ELR (cell line): ENCODE data around the gene TMEM247.
"Not testable (repeated sequence)": the region's sequence is repeated elsewhere in the genome, so short reads cannot be mapped to it uniquely, and the experiment has no call there.

Source experiments
- DNase-seq: peaks from one replicate; pipeline ENCODE4 v3.0.0-alpha.2; 2015; ENCODE audit warnings: low read depth

The TMEM247 gene

DNA sequence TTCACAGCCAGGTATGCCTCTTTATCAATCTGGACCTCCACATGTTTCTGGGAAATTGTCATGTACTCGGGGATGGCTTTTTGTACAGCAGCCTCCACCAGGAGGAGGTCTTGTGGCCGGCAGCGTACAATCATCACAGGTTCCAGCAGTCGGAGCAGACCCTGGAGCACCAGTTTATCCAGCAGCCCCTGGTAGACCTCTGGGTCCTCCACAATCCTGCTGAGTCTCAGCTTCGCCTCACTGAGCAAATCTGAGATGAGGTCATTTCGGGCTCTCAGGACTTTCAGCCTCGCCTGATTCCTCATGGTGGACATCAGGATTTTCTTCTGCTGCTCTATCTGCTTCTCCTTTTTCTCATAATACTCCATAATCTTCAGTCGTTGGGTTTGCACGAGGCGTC lies 32.8 kb downstream of the TMEM247 start:
- no peak for DNase-seq

GRCh38 chr2:46514738-46515137 lies 35.4 kb downstream of the TMEM247 start:
- DNase-seq, result no peak

- DNase-seq, result no peak
Observed at GRCh38 chr2:46517485-46517884, 38.1 kb downstream of the TMEM247 start.

- DNase-seq, result no peak
Observed at GRCh38 chr2:46518861-46519260, 39.5 kb downstream of the TMEM247 start.

- no peak for DNase-seq
Observed at GRCh38 chr2:46519265-46519664, 39.9 kb downstream of the TMEM247 start.

DNA sequence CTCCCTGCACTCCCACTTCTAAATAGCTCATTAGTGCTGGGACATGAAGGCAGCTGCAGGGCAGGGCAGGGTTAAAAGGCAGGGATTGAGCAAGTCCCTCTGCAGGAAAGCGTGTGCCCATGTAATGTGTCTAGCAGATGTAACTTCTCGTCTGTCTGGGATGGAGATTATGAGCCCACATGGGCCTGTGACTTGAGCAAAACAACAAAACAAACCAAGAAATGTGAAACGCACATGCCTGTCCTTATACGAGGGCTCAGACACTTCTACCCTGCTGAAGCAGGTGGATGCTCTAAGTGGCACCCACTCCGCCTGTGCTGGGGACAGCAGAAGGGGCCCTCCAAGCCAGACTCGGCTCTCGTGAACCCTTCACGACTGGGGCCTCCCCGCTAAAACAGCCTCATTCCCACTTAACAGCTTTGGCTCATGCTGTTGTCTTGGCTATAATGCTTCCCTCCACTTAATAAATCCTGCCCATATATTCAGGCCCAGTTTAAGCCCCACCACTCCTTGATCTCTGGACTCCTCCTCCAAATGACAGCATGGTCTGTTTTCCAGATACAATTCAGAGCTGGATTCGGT lies 40.9 kb downstream of the TMEM247 start:
- no peak for DNase-seq

GRCh38 chr2:46521215-46521683 lies 41.9 kb downstream of the TMEM247 start:
- DNase-seq, result no peak

- not testable (repeated sequence) for DNase-seq
Observed at GRCh38 chr2:46522385-46522784, 43.0 kb downstream of the TMEM247 start.

DNA sequence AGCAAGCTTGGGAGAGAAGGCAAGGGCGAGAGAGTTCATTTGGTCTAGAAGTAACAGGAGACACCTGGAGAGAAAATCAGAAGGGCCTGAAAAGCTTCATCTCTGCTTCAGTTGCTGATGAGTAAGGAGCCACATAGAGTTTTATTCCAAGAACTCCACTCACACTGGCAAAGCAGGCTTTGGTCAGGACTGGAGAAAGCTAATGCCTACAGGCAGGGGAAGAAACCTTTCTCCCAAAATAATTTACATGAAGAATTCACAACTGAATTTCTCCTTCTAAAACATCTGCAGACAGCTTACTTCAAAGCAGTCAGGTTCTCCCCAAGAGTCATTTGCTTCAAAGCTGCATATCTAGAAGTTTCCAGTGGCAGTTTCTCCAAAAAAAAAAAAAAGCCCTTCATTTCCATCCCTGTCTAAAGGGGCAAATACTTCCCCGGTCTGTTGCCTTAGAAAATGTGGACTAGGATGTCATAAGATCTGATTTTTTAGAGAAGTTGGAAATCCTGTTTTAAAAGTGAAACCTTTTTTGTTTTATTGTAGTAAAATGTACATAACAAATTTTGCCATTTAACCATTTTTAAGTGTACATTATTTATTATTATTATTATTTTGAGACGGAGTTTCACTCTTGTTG lies 46.3 kb downstream of the TMEM247 start:
- no peak for DNase-seq

GRCh38 chr2:46528880-46529279 lies 49.5 kb downstream of the TMEM247 start:
- no peak for DNase-seq

GRCh38 chr2:46530639-46531038 lies 51.3 kb downstream of the TMEM247 start:
- DNase-seq, result no peak

GRCh38 chr2:46531863-46532262 lies 52.5 kb downstream of the TMEM247 start:
- DNase-seq, result no peak
